ENCODE results near the gene BTBD7. TPM values are rescaled to one million over a fixed set of nuclear protein-coding genes. Genes with fewer than 3 reads are reported as not detected.

Gene BTBD7
- total and polyA plus RNA-seq, 9 of the 15 experiments (the other 6 are each of a cell fraction or from before 2014, with no cell fraction given), result 2.5 to 12.9 (median 6.2) TPM

GRCh38 chr14:93318927-93319326, 13.9 kb downstream of the BTBD7 start:
- ATAC-seq (peak; percentile 55), DNase-seq (ENCODE audit: extremely low read depth in 1 of 4, low spot score in 3 of 4) (peak in 1 of 4 experiments; percentile 23), FAIRE-seq (no peak)
- H3K4me2 ChIP-seq (ENCODE audit: insufficient read depth, low read length), result peak overlapping the region; percentile 27
- H3K9me1 ChIP-seq (ENCODE audit: control insufficient read depth, insufficient read depth, low read length), result no peaks in the 10 kb centered on the region
- peak overlapping the region; percentile 45; the same call in 1 of the 3 replicates for H3K27ac ChIP-seq (ENCODE audit: extremely low read depth, low read depth, low read length)
- no peak overlapping the region for H3K4me3 ChIP-seq
- ChIA-PET CTCF (ENCODE audit: low intra/inter-chr PET ratio) (no interaction called here), POLR2A (interaction anchor here (0.6 to 2.5 kb wide), 4 partner anchors 10 to 36 kb away, joined by 3 to 12 read pairs (median 8); no protein-coding TSS in a partner anchor)
- H3K36me3 ChIP-seq (ENCODE audit: control insufficient read depth, insufficient read depth, low read length), result peaks cover 5% of the 10 kb centered on the region; the same call in 1 of the 3 replicates
- TF ChIP-seq ZFPM2 (CRISPR knock-in tag; IDR thresholded peaks at IDR 0.05), result no peak
- no peaks in the 10 kb centered on the region for H3K27me3 ChIP-seq (ENCODE audit: control insufficient read depth in 2 of 2, insufficient read depth in 2 of 2, low read length in 2 of 2)
- no TSS peak for BruUV-seq (replicated peaks)
- intact Hi-C loops (cut with micrococcal nuclease) (no loop called here), in situ Hi-C loops (cut with MboI) (no loop called here)
- 10% methylated on average over 2 of the region's 5 CpGs for WGBS (ENCODE audit: insufficient coverage, low coverage, missing lambda C conversion rate)
- no peaks in the 10 kb centered on the region for H4K20me1 ChIP-seq (replicated peaks; ENCODE audit: control insufficient read depth, insufficient read depth, low read length)
- no peaks in the 10 kb centered on the region for H3K9me3 ChIP-seq (replicated peaks; ENCODE audit: control insufficient read depth, insufficient read depth, low read depth, low read length)
- peak overlapping the region in 1 of 2 experiments; percentile 61; a peak in 2 of 4 replicates for H3K9ac ChIP-seq (ENCODE audit: insufficient read depth in 1 of 2, low read depth in 2 of 2, low read length in 2 of 2)
- H3K4me1 ChIP-seq (replicated peaks in 1 of 2; ENCODE audit: control insufficient read depth in 2 of 2, insufficient read depth in 2 of 2, low read length in 2 of 2), result peaks cover 4 to 42% of the 10 kb centered on the region in 2 experiments; a peak in 4 of 5 replicates
- H3K79me2 ChIP-seq (ENCODE audit: control insufficient read depth, insufficient read depth, low read length), result peaks cover 82% of the 10 kb centered on the region
- H2AFZ ChIP-seq (ENCODE audit: low read depth, low read length), result no peak overlapping the region

GRCh38 chr14:93317875-93318807, 14.7 kb downstream of the BTBD7 start:
- DNase-seq (ENCODE audit: extremely low read depth in 1 of 4, low spot score in 3 of 4) (peak in 1 of 4 experiments; percentile 37), ATAC-seq (peak; percentile 70), FAIRE-seq (no peak)
- no TSS peak for BruUV-seq (replicated peaks)
- Histone ChIP-seq H3K4me1 (replicated peaks in 1 of 2; ENCODE audit: control insufficient read depth in 2 of 2, insufficient read depth in 2 of 2, low read length in 2 of 2) (peaks cover 4 to 37% of the 10 kb centered on the region in 2 experiments; a peak in 4 of 5 replicates), H2AFZ (ENCODE audit: low read depth, low read length) (peak overlapping the region; percentile 4; the same call in 1 of the 2 replicates), H3K9ac (ENCODE audit: insufficient read depth in 1 of 2, low read depth in 2 of 2, low read length in 2 of 2) (peak overlapping the region in 1 of 2 experiments; percentile 42; a peak in 2 of 4 replicates), H3K4me2 (ENCODE audit: insufficient read depth, low read length) (peak overlapping the region; percentile 47), H3K79me2 (ENCODE audit: control insufficient read depth, insufficient read depth, low read length) (peaks cover 81% of the 10 kb centered on the region), H3K27me3 (ENCODE audit: control insufficient read depth in 2 of 2, insufficient read depth in 2 of 2, low read length in 2 of 2) (no peaks in the 10 kb centered on the region), H3K4me3 (no peak overlapping the region), H3K36me3 (ENCODE audit: control insufficient read depth, insufficient read depth, low read length) (0 out of 3 replicates have a peak, but pooled peaks cover 2% of the 10 kb centered on the region), H3K27ac (ENCODE audit: extremely low read depth, low read depth, low read length) (peak overlapping the region; percentile 71), H3K9me3 (replicated peaks; ENCODE audit: control insufficient read depth, insufficient read depth, low read depth, low read length) (no peaks in the 10 kb centered on the region), H4K20me1 (replicated peaks; ENCODE audit: control insufficient read depth, insufficient read depth, low read length) (no peaks in the 10 kb centered on the region), H3K9me1 (ENCODE audit: control insufficient read depth, insufficient read depth, low read length) (no peaks in the 10 kb centered on the region)
- ChIA-PET POLR2A (interaction anchor here (0.9 to 2.5 kb wide), 5 partner anchors 8 to 16 kb away, joined by 3 to 12 read pairs (median 4); no protein-coding TSS in a partner anchor), CTCF (ENCODE audit: low intra/inter-chr PET ratio) (interaction anchor here (0.5 kb wide), 1 partner anchor 84 kb away, joined by 3 read pairs; no protein-coding TSS in a partner anchor)
- intact Hi-C loops (cut with micrococcal nuclease) (no loop called here), in situ Hi-C loops (cut with MboI) (no loop called here)
- 36% methylated on average over 4 of the region's 6 CpGs for WGBS (ENCODE audit: insufficient coverage, low coverage, missing lambda C conversion rate)
- TF ChIP-seq TEAD1 (CRISPR knock-in tag; IDR thresholded peaks at IDR 0.05) (no peak), CBX5 (IDR thresholded peaks at IDR 0.05; ENCODE audit: borderline replicate concordance, low read depth) (no peak), ZNF780A (CRISPR knock-in tag; IDR thresholded peaks at IDR 0.05) (no peak), XRCC4 (IDR thresholded peaks at IDR 0.05; ENCODE audit: extremely low read depth, insufficient read depth, insufficient read length) (no peak), TEAD4 (IDR thresholded peaks at IDR 0.05; ENCODE audit: low read length) (no peak), TEAD4 (CRISPR knock-in tag; IDR thresholded peaks at IDR 0.05; ENCODE audit: borderline replicate concordance) (no peak), ZNF699 (CRISPR knock-in tag; IDR thresholded peaks at IDR 0.05; ENCODE audit: insufficient replicate concordance) (no peak)

Measured in K562 (cell line).